Subcutaneous adipose tissue (tissue), 4 donors: ENCODE results near the gene GNAI3. TPM values are rescaled to one million over a fixed set of nuclear protein-coding genes. Genes with fewer than 3 reads are reported as not detected.

Experiments used
- CTCF ChIP-seq: fragments of 450-650 bp; IDR thresholded peaks from one replicate; pipeline ENCODE4 v1.5.1; 2016; ENCODE audit warnings: low read depth, mild to moderate bottlenecking, control low read depth, antibody characterized with exemption, moderate library complexity
- total RNA-seq, 4 donors: library from RNA; depleted of rRNA; stranded (reverse); fragments of >200 nt; gene quantifications; one replicate each; pipeline ENCODE4 v1.1.0, GENCODE V29; 2016

The GNAI3 gene
- total RNA-seq, 4 donors from 2014 or later, result 5.7 to 9.1 (median 7.9) TPM

GRCh38 chr1:109625601-109626560 lies 77.5 kb downstream of the GNAI3 start:
- no peak for TF ChIP-seq CTCF

GRCh38 chr1:109626682-109627408 lies 78.4 kb downstream of the GNAI3 start:
- no peak for TF ChIP-seq CTCF

GRCh38 chr1:109627692-109628399 lies 79.4 kb downstream of the GNAI3 start:
- TF ChIP-seq CTCF, result no peak

- TF ChIP-seq CTCF, result no peak
Observed at GRCh38 chr1:109628540-109629321, 80.3 kb downstream of the GNAI3 start.

- no peak for TF ChIP-seq CTCF
Observed at GRCh38 chr1:109629372-109630030, 81.1 kb downstream of the GNAI3 start.

GRCh38 chr1:109630081-109630897 lies 81.9 kb downstream of the GNAI3 start:
- no peak for TF ChIP-seq CTCF
